ENCODE measurements around the gene NID1. TPM values are rescaled to one million over a fixed set of nuclear protein-coding genes. Genes with fewer than 3 reads are reported as not detected.

The NID1 gene
- total RNA-seq, 1 experiment from 2014 or later: 48.5 TPM

DNA sequence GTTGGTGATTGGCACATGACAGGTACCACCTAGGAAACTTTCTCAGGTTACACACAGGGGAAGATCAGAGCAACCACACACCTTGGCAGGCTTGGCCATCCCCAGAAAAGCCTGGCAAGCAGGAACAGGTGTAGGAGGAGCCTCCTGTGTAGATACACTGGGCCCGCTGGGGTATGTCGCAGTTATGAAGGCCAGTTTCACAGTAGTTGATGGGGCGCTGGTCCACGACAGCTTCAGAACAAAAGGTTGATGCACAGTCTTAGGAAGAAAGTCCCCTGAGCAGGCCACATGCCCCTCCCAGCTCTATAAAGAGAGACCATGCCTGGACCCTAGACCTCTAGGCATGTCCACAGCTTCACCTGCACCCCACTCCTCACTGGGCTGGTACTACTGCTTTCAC is 51.6 kb downstream of the NID1 start:
- TF ChIP-seq, protein P1, sequence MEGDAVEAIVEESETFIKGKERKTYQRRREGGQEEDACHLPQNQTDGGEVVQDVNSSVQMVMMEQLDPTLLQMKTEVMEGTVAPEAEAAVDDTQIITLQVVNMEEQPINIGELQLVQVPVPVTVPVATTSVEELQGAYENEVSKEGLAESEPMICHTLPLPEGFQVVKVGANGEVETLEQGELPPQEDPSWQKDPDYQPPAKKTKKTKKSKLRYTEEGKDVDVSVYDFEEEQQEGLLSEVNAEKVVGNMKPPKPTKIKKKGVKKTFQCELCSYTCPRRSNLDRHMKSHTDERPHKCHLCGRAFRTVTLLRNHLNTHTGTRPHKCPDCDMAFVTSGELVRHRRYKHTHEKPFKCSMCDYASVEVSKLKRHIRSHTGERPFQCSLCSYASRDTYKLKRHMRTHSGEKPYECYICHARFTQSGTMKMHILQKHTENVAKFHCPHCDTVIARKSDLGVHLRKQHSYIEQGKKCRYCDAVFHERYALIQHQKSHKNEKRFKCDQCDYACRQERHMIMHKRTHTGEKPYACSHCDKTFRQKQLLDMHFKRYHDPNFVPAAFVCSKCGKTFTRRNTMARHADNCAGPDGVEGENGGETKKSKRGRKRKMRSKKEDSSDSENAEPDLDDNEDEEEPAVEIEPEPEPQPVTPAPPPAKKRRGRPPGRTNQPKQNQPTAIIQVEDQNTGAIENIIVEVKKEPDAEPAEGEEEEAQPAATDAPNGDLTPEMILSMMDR (IDR thresholded peaks at IDR 0.05; ENCODE audit: insufficient read depth in 1 of 2, low read depth in 1 of 2, low read length in 1 of 2, severe bottlenecking in 1 of 2, unreplicated experiment in 1 of 2): no peak
- H3K27me3 Mint-ChIP-seq (ENCODE audit: insufficient read depth, unreplicated experiment): no peaks in the 10 kb centered on the region
- POLR2A ChIA-PET: no interaction called here
- no peaks in the 10 kb centered on the region for H3K27me3 ChIP-seq (replicated peaks; ENCODE audit: control insufficient read depth, insufficient read depth, low read length)
- H3K4me3 Mint-ChIP-seq (ENCODE audit: unreplicated experiment): no peak overlapping the region
- H3K9me3 ChIP-seq: no peaks in the 10 kb centered on the region
- peaks cover 6% of the 10 kb centered on the region; the same call in 1 of the 2 replicates for H3K4me1 ChIP-seq
- no peaks in the 10 kb centered on the region for H3K36me3 ChIP-seq (ENCODE audit: control insufficient read depth, insufficient read depth, low read length)
- BruUV-seq (replicated peaks): no TSS peak
- no peaks in the 10 kb centered on the region for H3K9me3 Mint-ChIP-seq (ENCODE audit: unreplicated experiment)
- peaks cover 11% of the 10 kb centered on the region for H3K36me3 Mint-ChIP-seq (ENCODE audit: insufficient read depth, unreplicated experiment)
- no peak overlapping the region for H3K4me3 ChIP-seq (ENCODE audit: low read depth, low read length)
- CTCF ChIA-PET: no interaction called here
- DNase-seq: no peak
- peaks cover 13% of the 10 kb centered on the region for H3K4me1 Mint-ChIP-seq (ENCODE audit: low read depth, unreplicated experiment)
- intact Hi-C loops (cut with micrococcal nuclease; ENCODE audit: unreplicated experiment): no loop called here
- no peak overlapping the region for H3K27ac Mint-ChIP-seq (ENCODE audit: unreplicated experiment)

DNA sequence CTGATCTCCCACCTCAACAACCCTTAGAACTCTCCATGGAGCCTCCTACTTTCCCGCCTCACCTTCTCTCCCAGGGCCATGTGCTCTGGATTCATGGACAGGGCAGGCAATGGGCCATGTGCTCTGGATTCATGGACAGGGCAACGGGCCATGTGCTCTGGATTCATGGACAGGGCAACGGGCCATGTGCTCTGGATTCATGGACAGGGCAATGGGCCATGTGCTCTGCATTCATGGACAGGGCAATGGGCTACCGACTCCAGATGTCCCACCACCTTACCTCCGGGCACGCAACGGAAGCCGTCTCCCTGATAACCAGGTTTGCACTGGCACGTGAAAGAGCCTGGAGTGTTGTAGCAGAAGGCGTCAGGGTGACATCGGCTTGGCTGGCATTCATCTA is 53.2 kb downstream of the NID1 start:
- no TSS peak for BruUV-seq (replicated peaks)
- TF ChIP-seq, protein P1 (IDR thresholded peaks at IDR 0.05; ENCODE audit: insufficient read depth in 1 of 2, low read depth in 1 of 2, low read length in 1 of 2, severe bottlenecking in 1 of 2, unreplicated experiment in 1 of 2): no peak
- Mint-ChIP-seq H3K4me3 (ENCODE audit: unreplicated experiment) (no peak overlapping the region), H3K9me3 (ENCODE audit: unreplicated experiment) (no peaks in the 10 kb centered on the region), H3K27me3 (ENCODE audit: insufficient read depth, unreplicated experiment) (no peaks in the 10 kb centered on the region), H3K4me1 (ENCODE audit: low read depth, unreplicated experiment) (peaks cover 7% of the 10 kb centered on the region), H3K36me3 (ENCODE audit: insufficient read depth, unreplicated experiment) (peaks cover 11% of the 10 kb centered on the region), H3K27ac (ENCODE audit: unreplicated experiment) (no peak overlapping the region)
- no peak overlapping the region for H3K4me3 ChIP-seq (ENCODE audit: low read depth, low read length)
- no peaks in the 10 kb centered on the region for H3K36me3 ChIP-seq (ENCODE audit: control insufficient read depth, insufficient read depth, low read length)
- no peaks in the 10 kb centered on the region for H3K9me3 ChIP-seq
- peaks cover 5% of the 10 kb centered on the region; the same call in 1 of the 2 replicates for H3K4me1 ChIP-seq
- DNase-seq: no peak
- POLR2A ChIA-PET: no interaction called here
- no peaks in the 10 kb centered on the region for H3K27me3 ChIP-seq (replicated peaks; ENCODE audit: control insufficient read depth, insufficient read depth, low read length)
- intact Hi-C loops (cut with micrococcal nuclease; ENCODE audit: unreplicated experiment): no loop called here
- CTCF ChIA-PET: no interaction called here

DNA sequence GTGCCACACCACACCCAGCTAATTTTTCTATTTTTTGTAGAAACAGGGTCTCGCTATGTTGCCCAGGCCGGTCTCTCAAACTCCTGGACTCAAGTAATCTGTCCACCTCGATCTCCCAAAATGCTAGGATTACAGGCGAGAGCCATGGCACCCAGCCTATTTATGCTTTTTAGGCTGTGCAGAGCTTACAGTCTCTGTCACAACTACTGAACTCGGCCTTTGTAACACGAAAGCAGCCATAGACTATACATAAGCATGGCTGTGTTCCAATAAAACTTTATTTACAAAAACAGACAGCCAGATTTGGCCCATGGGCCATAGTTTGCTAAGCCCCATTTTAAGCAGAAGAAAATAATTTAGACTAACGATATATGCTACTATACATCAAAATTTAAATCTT is 54.4 kb downstream of the NID1 start:
- no peak overlapping the region for H3K4me3 Mint-ChIP-seq (ENCODE audit: unreplicated experiment)
- Histone ChIP-seq H3K9me3 (no peaks in the 10 kb centered on the region), H3K4me3 (ENCODE audit: low read depth, low read length) (no peak overlapping the region), H3K27me3 (replicated peaks; ENCODE audit: control insufficient read depth, insufficient read depth, low read length) (no peaks in the 10 kb centered on the region), H3K4me1 (no peaks in the 10 kb centered on the region), H3K36me3 (ENCODE audit: control insufficient read depth, insufficient read depth, low read length) (no peaks in the 10 kb centered on the region)
- no peaks in the 10 kb centered on the region for H3K9me3 Mint-ChIP-seq (ENCODE audit: unreplicated experiment)
- H3K27me3 Mint-ChIP-seq (ENCODE audit: insufficient read depth, unreplicated experiment): no peaks in the 10 kb centered on the region
- no peak overlapping the region for H3K27ac Mint-ChIP-seq (ENCODE audit: unreplicated experiment)
- H3K4me1 Mint-ChIP-seq (ENCODE audit: low read depth, unreplicated experiment): no peaks in the 10 kb centered on the region
- peaks cover 5% of the 10 kb centered on the region for H3K36me3 Mint-ChIP-seq (ENCODE audit: insufficient read depth, unreplicated experiment)
- DNase-seq: no peak
- ChIA-PET POLR2A (no interaction called here), CTCF (no interaction called here)
- no TSS peak for BruUV-seq (replicated peaks)
- TF ChIP-seq, protein P1 (IDR thresholded peaks at IDR 0.05; ENCODE audit: insufficient read depth in 1 of 2, low read depth in 1 of 2, low read length in 1 of 2, severe bottlenecking in 1 of 2, unreplicated experiment in 1 of 2): no peak
- intact Hi-C loops (cut with micrococcal nuclease; ENCODE audit: unreplicated experiment): no loop called here

Measured in Caco-2 (cell line).